GM06990 (cell line): ENCODE measurements around the gene CCM2L.
"Not testable (repeated sequence)": the region's sequence is repeated elsewhere in the genome, so short reads cannot be mapped to it uniquely, and the experiment has no call there.

Source experiments
- DNase-seq: peaks from one replicate; pipeline ENCODE4 v3.0.0-alpha.2; 2011; ENCODE audit not compliant: insufficient read length; ENCODE audit errors: extremely low read depth
- H3K27me3 ChIP-seq: replicated peaks from 2 replicates; pipeline ENCODE4 v1.6.0; 2011; ENCODE audit warnings: low read length; ENCODE audit not compliant: control insufficient read depth, insufficient read depth
- H3K36me3 ChIP-seq: 2 replicates; pipeline ENCODE4 v1.5.1; 2011; ENCODE audit warnings: low read length; ENCODE audit not compliant: control insufficient read depth, insufficient read depth
- H3K4me3 ChIP-seq: replicated peaks from 2 replicates; pipeline ENCODE4 v1.5.1; 2011; ENCODE audit warnings: low read depth, mild to moderate bottlenecking, control low read depth, low read length
- TF ChIP-seq, protein P1 (sequence below): IDR thresholded peaks from 2 replicates; pipeline ENCODE4 v1.5.1; 2011; ENCODE audit warnings: low read length, control low read depth, mild to moderate bottlenecking, inconsistent platforms; ENCODE audit not compliant: insufficient read depth, poor library complexity, severe bottlenecking

The CCM2L gene

GRCh38 chr20:32031007-32031958 is 21.0 kb downstream of the CCM2L start:
- Histone ChIP-seq H3K27me3 (no peaks in the 10 kb centered on the region; the same call in 1 of the 2 replicates), H3K4me3 (peak overlapping the region; percentile 30), H3K36me3 (no peaks in the 10 kb centered on the region)
- TF ChIP-seq, protein P1, sequence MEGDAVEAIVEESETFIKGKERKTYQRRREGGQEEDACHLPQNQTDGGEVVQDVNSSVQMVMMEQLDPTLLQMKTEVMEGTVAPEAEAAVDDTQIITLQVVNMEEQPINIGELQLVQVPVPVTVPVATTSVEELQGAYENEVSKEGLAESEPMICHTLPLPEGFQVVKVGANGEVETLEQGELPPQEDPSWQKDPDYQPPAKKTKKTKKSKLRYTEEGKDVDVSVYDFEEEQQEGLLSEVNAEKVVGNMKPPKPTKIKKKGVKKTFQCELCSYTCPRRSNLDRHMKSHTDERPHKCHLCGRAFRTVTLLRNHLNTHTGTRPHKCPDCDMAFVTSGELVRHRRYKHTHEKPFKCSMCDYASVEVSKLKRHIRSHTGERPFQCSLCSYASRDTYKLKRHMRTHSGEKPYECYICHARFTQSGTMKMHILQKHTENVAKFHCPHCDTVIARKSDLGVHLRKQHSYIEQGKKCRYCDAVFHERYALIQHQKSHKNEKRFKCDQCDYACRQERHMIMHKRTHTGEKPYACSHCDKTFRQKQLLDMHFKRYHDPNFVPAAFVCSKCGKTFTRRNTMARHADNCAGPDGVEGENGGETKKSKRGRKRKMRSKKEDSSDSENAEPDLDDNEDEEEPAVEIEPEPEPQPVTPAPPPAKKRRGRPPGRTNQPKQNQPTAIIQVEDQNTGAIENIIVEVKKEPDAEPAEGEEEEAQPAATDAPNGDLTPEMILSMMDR = peak; percentile 100
- DNase-seq = peak; percentile 61

DNA sequence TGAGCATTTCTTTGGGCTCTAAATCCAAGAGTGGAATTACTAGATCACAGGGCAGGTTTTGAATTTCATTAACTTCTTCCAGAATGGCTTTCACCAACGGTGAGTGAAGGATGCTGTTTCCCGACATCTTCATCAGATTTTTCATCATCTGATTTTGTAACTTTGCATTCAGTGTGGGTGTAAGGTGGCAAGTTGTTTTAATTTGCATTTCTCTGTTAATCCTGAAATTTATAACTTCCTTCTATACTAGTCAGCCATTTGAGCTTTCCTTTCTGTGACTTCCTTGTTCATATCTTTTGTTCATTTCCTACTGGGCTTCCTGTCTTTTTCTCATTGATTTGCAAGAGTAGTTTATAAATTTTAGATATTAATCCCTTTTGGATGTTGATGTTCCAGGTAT is 23.1 kb downstream of the CCM2L start:
- no peaks in the 10 kb centered on the region for H3K36me3 ChIP-seq
- TF ChIP-seq, protein P1 = no peak
- no peaks in the 10 kb centered on the region; the same call in 1 of the 2 replicates for H3K27me3 ChIP-seq
- no peak for DNase-seq
- H3K4me3 ChIP-seq = no peak overlapping the region

GRCh38 chr20:32033721-32034120 is 23.5 kb downstream of the CCM2L start:
- H3K4me3 ChIP-seq, DNase-seq, H3K27me3 ChIP-seq, H3K36me3 ChIP-seq: not testable (repeated sequence)

DNA sequence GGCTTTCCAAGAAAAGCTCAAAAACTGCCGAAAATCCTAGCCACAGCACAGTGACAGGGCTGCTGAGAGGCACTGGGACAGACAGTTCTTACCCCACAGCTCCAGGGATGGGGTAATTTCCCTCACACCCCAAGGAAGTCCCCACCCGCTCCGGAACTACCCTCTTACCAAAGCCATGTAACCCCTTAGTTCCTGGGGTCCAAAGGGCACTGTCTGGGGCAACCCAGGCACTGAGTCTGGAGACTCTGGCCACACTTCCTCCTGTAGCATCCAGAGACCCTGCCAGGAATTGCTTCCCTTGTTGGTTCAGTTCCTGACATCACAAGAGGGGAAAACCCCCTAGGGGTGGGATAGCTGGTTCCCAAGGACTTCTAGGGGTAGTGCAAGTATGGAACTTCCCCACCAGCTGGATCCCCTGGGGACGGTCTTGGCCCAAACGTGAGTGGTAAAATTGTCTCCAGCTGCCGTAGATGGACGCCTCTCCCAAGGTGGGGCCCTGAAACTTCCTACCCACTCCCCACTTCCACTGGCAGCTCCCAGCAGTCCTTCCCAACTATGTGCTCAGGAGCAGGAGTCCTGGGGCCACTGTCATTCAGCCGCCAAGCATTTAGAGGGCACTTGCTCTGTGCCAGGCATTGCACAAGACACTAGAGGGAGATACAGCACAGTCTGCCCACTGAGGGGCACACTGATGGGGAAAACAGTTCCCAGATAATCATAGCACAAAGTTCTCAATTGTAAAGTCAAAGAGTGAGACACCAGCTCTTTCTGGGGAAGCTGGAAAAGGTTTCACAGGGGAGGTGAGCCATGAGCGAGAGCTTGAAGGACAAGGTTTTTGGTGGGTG is 24.6 kb downstream of the CCM2L start:
- Histone ChIP-seq H3K27me3 (no peaks in the 10 kb centered on the region; the same call in 1 of the 2 replicates), H3K36me3 (no peaks in the 10 kb centered on the region), H3K4me3 (no peak overlapping the region)
- TF ChIP-seq, protein P1 = peak; percentile 65
- no peak for DNase-seq

- DNase-seq = no peak
- TF ChIP-seq, protein P1 = no peak
- H3K4me3 ChIP-seq = no peak overlapping the region
- no peaks in the 10 kb centered on the region for H3K36me3 ChIP-seq
- no peaks in the 10 kb centered on the region; the same call in 1 of the 2 replicates for H3K27me3 ChIP-seq
Measured at GRCh38 chr20:32035426-32035779, 25.2 kb downstream of the CCM2L start.

GRCh38 chr20:32036252-32036651 is 26.0 kb downstream of the CCM2L start:
- TF ChIP-seq, protein P1 = no peak
- Histone ChIP-seq H3K36me3 (no peaks in the 10 kb centered on the region), H3K4me3 (no peak overlapping the region), H3K27me3 (no peaks in the 10 kb centered on the region)
- no peak for DNase-seq
